CD4-positive, alpha-beta T cell (primary cell): ENCODE results near the gene DLEC1. TPM values are rescaled to one million over a fixed set of nuclear protein-coding genes. Genes with fewer than 3 reads are reported as not detected.

Source experiments
- ATAC-seq: fragments of 200-7000 bp; cut with Tn5 transposase; one replicate; pipeline ENCODE4 v1.10.0; 2022; ENCODE audit warnings: mild to moderate bottlenecking; ENCODE audit not compliant: poor library complexity
- CTCF ChIA-PET: fragments of 350-600 bp; sonication (Branson Sonifier 250); formaldehyde crosslinking; loops from one replicate; lab custom pipeline; 2021; ENCODE audit warnings: antibody characterized with exemption, inconsistent platforms; lab: Charles Lee
- POLR2A ChIA-PET: fragments of 350-600 bp; sonication (Branson Sonifier 250); formaldehyde crosslinking; loops from one replicate; lab custom pipeline; 2021; ENCODE audit warnings: antibody characterized with exemption, inconsistent platforms; lab: Charles Lee
- DNase-seq, 14 experiments: peaks; one replicate each; pipeline ENCODE4 v3.0.0-alpha.2; 2013 to 2020; ENCODE audit warnings: mixed read lengths in 2 of 14
- H3K27ac ChIP-seq, 2 donors: one replicate each; pipeline versions ENCODE4 v1.5.1 to v1.7.0; 2013; ENCODE audit warnings: low read length in 2 of 2, low read depth in 1 of 2, mild to moderate bottlenecking in 1 of 2
- H3K27me3 ChIP-seq, 2 experiments: 1 replicate in 1 of 2; 2 replicates in 1 of 2; pipeline versions ENCODE4 v1.6.1 to v1.7.0; 2013; ENCODE audit warnings: low read length in 2 of 2, control low read depth in 1 of 2, mild to moderate bottlenecking in 1 of 2, moderate library complexity in 1 of 2; ENCODE audit not compliant: insufficient read depth in 2 of 2, control insufficient read depth in 1 of 2
- H3K36me3 ChIP-seq: one replicate; pipeline ENCODE4 v1.6.1; 2013; ENCODE audit warnings: low read length, control low read depth; ENCODE audit not compliant: insufficient read depth
- H3K4me1 ChIP-seq: one replicate; pipeline ENCODE4 v1.6.1; 2013; ENCODE audit warnings: low read length, control low read depth; ENCODE audit not compliant: insufficient read depth
- H3K4me3 ChIP-seq: one replicate; pipeline ENCODE4 v1.5.1; 2013; ENCODE audit warnings: mild to moderate bottlenecking, low read length, moderate library complexity
- H3K9me3 ChIP-seq, 2 experiments: 1 replicate in 1 of 2; 2 replicates in 1 of 2; pipeline versions ENCODE4 v1.6.1 to v1.7.0; 2013; ENCODE audit warnings: low read length in 2 of 2, mild to moderate bottlenecking in 2 of 2, control low read depth in 1 of 2, moderate library complexity in 1 of 2; ENCODE audit not compliant: control insufficient read depth in 1 of 2, insufficient read depth in 1 of 2
- H3K27ac Mint-ChIP-seq: one replicate; pipeline ENCODE4 v1.8.0; 2020; ENCODE audit warnings: mixed read lengths
- H3K27me3 Mint-ChIP-seq: one replicate; pipeline ENCODE4 v1.8.0; 2021; ENCODE audit warnings: mixed read lengths
- H3K36me3 Mint-ChIP-seq: one replicate; pipeline ENCODE4 v1.8.0; 2021; ENCODE audit warnings: low read depth, mixed read lengths
- H3K4me1 Mint-ChIP-seq: one replicate; pipeline ENCODE4 v1.8.0; 2021; ENCODE audit warnings: low read depth, mixed read lengths
- H3K4me3 Mint-ChIP-seq: one replicate; pipeline ENCODE4 v1.8.0; 2020; ENCODE audit warnings: mild to moderate bottlenecking, mixed read lengths
- H3K9me3 Mint-ChIP-seq: one replicate; pipeline ENCODE4 v1.8.0; 2020; ENCODE audit warnings: mixed read lengths
- CTCF ChIP-seq: fragments of 200-600 bp; IDR thresholded peaks from one replicate; pipeline ENCODE4 v1.8.0; 2022; ENCODE audit warnings: antibody characterized with exemption, mild to moderate bottlenecking
- intact Hi-C, 2 experiments: fragments of 100-400 bp; cut with DNase I in 1 of 2; cut with micrococcal nuclease in 1 of 2; formaldehyde crosslinking; loops; one replicate each; pipeline versions ENCODE4 v1.15.1 to v1.9.0; 2023 to 2025; cut with DNase I, micrococcal nuclease
- total RNA-seq, 174 experiments: library from RNA in 2 of 174; stranded (reverse) in 2 of 174; gene quantifications; one replicate each; pipeline ENCODE4 v1.2.3 and lab custom pipeline; 2021 to 2026

Gene DLEC1
- total RNA-seq, 2 experiments from 2014 or later, result 4.4 to 5.1 TPM

GRCh38 chr3:38054499-38055001, 15.5 kb downstream of the DLEC1 start:
- Histone ChIP-seq H3K4me1 (no peaks in the 10 kb centered on the region), H3K9me3 (peaks cover 0 to 6% of the 10 kb centered on the region in 2 experiments), H3K4me3 (no peak overlapping the region), H3K27me3 (no peaks in the 10 kb centered on the region), H3K27ac (no peak overlapping the region), H3K36me3 (no peaks in the 10 kb centered on the region)
- no peak overlapping the region for H3K27ac Mint-ChIP-seq
- no peak for ATAC-seq
- H3K9me3 Mint-ChIP-seq, result no peaks in the 10 kb centered on the region
- no peak for DNase-seq
- no peak for TF ChIP-seq CTCF
- H3K36me3 Mint-ChIP-seq, result peaks cover 4% of the 10 kb centered on the region
- CTCF ChIA-PET, result no interaction called here
- no peak overlapping the region for H3K4me3 Mint-ChIP-seq
- H3K4me1 Mint-ChIP-seq, result no peaks in the 10 kb centered on the region
- H3K27me3 Mint-ChIP-seq, result no peaks in the 10 kb centered on the region
- POLR2A ChIA-PET, result no interaction called here
- intact Hi-C loops, result no loop called here

GRCh38 chr3:38059148-38059547, 20.1 kb downstream of the DLEC1 start:
- Mint-ChIP-seq H3K36me3 (no peaks in the 10 kb centered on the region), H3K4me3 (no peak overlapping the region), H3K27ac (no peak overlapping the region), H3K9me3 (no peaks in the 10 kb centered on the region), H3K27me3 (no peaks in the 10 kb centered on the region), H3K4me1 (no peaks in the 10 kb centered on the region)
- H3K27me3 ChIP-seq, result no peaks in the 10 kb centered on the region
- ChIA-PET CTCF (no interaction called here), POLR2A (no interaction called here)
- H3K9me3 ChIP-seq, result no peaks in the 10 kb centered on the region
- H3K36me3 ChIP-seq, result no peaks in the 10 kb centered on the region
- no peak overlapping the region for H3K4me3 ChIP-seq
- TF ChIP-seq CTCF, result no peak
- intact Hi-C loops, result no loop called here
- no peak for ATAC-seq
- no peaks in the 10 kb centered on the region for H3K4me1 ChIP-seq
- DNase-seq, result no peak
- no peak overlapping the region for H3K27ac ChIP-seq

- no peak overlapping the region for H3K4me3 ChIP-seq
- H3K4me1 ChIP-seq, result no peaks in the 10 kb centered on the region
- H3K27ac ChIP-seq, result no peak overlapping the region
- no peaks in the 10 kb centered on the region for H3K27me3 ChIP-seq
- Mint-ChIP-seq H3K4me3 (no peak overlapping the region), H3K4me1 (no peaks in the 10 kb centered on the region), H3K27ac (no peak overlapping the region), H3K36me3 (no peaks in the 10 kb centered on the region), H3K27me3 (no peaks in the 10 kb centered on the region), H3K9me3 (no peaks in the 10 kb centered on the region)
- DNase-seq (no peak), ATAC-seq (no peak)
- peaks cover 0 to 4% of the 10 kb centered on the region in 2 experiments for H3K9me3 ChIP-seq
- CTCF ChIA-PET, result no interaction called here
- H3K36me3 ChIP-seq, result no peaks in the 10 kb centered on the region
- intact Hi-C loops, result no loop called here
- POLR2A ChIA-PET, result no interaction called here
- TF ChIP-seq CTCF, result no peak
Measured at GRCh38 chr3:38059591-38059990, 20.6 kb downstream of the DLEC1 start.
